GM12873 (cell line): ENCODE results near the gene MAGIX.
A peak's percentile ranks its signal among the peaks of the same experiment; 100 is the strongest.

ENCODE experiments used
- CTCF ChIP-seq: IDR thresholded peaks from 2 replicates; pipeline ENCODE4 v1.5.1; 2012; ENCODE audit warnings: low read depth, mild to moderate bottlenecking, moderate library complexity, low read length, control low read depth; ENCODE audit not compliant: insufficient read depth; ENCODE audit errors: missing control alignments

The MAGIX gene

GRCh38 chrX:49155900-49156837 lies 6.4 kb upstream of the MAGIX start:
- TF ChIP-seq CTCF = peak; percentile 63

- TF ChIP-seq CTCF = no peak
Observed at GRCh38 chrX:49157194-49157593, 5.4 kb upstream of the MAGIX start.

- TF ChIP-seq CTCF = no peak
Observed at GRCh38 chrX:49160908-49161307, 1.6 kb upstream of the MAGIX start.

GRCh38 chrX:49161632-49162031 lies 926 bp upstream of the MAGIX start:
- TF ChIP-seq CTCF = no peak

GRCh38 chrX:49163555-49164419 lies 1.2 kb downstream of the MAGIX start:
- peak; percentile 73 for TF ChIP-seq CTCF

GRCh38 chrX:49164589-49165360 lies 2.2 kb downstream of the MAGIX start:
- TF ChIP-seq CTCF = no peak
